22Rv1 (cell line): ENCODE measurements around the gene MOB2.

Experiments used
- H3K27ac ChIP-seq: fragments of 450-650 bp; 2 replicates; pipeline ENCODE4 v1.5.1; 2017
- CTCF ChIP-seq: fragments of 450-650 bp; IDR thresholded peaks from 2 replicates; pipeline ENCODE4 v1.5.1; 2017; ENCODE audit warnings: mild to moderate bottlenecking
- ZFX ChIP-seq: fragments of 450-650 bp; IDR thresholded peaks from 2 replicates; pipeline ENCODE4 v1.6.1; 2017; ENCODE audit warnings: antibody characterized with exemption, borderline replicate concordance

MOB2 gene

DNA sequence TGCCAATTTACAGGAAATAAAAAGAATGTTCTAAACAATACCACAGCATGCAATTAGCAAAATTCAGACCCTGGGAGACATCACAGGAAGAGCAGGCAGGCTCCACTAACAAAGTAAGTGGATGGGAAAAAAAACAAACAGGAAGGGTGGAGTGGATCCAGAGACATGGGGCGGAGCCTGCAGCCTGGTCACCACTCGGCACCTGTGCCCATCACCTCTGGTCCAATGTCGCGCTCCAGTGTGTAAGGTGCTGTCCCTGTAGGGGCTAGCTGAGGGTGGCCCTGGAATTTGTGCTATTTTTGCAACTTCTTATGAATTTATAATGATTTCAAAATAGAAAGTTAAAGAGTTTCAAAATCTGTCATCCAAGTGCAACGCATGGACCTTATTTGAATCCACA lies 11.0 kb upstream of the MOB2 start:
- TF ChIP-seq ZFX = no peak
- no peak for TF ChIP-seq CTCF
- no peak overlapping the region for H3K27ac ChIP-seq

DNA sequence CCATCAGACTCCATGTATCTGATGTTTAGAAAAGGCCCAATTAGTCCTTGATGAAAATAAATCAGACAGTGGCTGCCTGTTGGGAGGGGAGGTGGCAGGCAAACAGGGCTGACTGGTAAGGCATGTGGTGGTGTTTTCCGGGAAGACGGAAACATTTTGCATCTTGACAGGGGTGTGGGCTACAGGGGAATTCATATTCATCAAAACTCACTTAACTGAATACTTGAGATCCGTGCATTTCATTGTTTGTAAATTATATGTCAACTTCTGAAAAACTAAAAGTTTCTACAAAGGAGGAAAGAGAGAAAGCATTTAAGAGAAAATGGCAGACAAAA lies 10.1 kb upstream of the MOB2 start:
- H3K27ac ChIP-seq = no peak overlapping the region
- no peak for TF ChIP-seq CTCF
- TF ChIP-seq ZFX = no peak

- TF ChIP-seq CTCF (no peak), ZFX (no peak)
- no peak overlapping the region for H3K27ac ChIP-seq
Observed at GRCh38 chr11:1496091-1496760, 9.6 kb upstream of the MOB2 start.

GRCh38 chr11:1494650-1495049 lies 8.1 kb upstream of the MOB2 start:
- no peak overlapping the region for H3K27ac ChIP-seq
- TF ChIP-seq CTCF = no peak
- TF ChIP-seq ZFX = no peak

- TF ChIP-seq CTCF = no peak
- no peak for TF ChIP-seq ZFX
- H3K27ac ChIP-seq = no peak overlapping the region
Observed at GRCh38 chr11:1493650-1494244, 7.2 kb upstream of the MOB2 start.

DNA sequence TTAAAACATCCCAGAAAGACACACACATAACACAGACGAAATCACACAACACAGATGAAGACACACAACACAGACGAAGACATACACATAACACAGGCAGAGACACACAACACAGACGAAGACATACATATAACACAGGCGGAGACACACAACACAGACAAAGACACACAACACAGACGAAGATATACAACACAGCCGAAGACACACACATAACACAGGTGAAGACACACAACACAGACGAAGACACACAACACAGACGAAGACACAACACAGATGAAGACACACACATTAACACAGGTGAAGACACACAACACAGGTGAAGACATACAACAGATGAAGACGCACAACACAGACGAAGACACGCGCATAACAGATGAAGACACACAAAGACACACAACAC lies 4.8 kb upstream of the MOB2 start:
- H3K27ac ChIP-seq = no peak overlapping the region
- TF ChIP-seq ZFX = no peak
- no peak for TF ChIP-seq CTCF

DNA sequence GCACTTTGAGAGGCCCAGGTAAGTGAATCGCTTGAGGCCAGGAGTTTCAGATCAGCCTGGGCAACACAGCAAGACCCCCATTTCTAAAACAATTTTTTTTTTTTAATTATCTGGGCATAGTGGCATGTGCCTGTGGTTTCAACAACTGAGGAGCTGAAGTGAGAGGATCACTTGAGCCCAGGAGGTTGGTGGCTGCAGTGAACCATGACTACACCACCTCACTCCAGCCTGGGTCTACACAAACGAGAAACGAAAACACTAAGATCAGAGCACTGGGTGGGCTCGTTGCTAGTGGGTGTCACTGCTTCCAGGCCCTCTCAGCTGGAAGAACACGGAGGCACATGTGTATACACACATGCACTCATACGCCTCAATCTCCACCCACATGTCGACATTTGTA lies 4.1 kb upstream of the MOB2 start:
- no peak overlapping the region for H3K27ac ChIP-seq
- TF ChIP-seq ZFX (no peak), CTCF (no peak)
